Measurements from ENCODE around the gene MRAS.

MRAS gene

DNA sequence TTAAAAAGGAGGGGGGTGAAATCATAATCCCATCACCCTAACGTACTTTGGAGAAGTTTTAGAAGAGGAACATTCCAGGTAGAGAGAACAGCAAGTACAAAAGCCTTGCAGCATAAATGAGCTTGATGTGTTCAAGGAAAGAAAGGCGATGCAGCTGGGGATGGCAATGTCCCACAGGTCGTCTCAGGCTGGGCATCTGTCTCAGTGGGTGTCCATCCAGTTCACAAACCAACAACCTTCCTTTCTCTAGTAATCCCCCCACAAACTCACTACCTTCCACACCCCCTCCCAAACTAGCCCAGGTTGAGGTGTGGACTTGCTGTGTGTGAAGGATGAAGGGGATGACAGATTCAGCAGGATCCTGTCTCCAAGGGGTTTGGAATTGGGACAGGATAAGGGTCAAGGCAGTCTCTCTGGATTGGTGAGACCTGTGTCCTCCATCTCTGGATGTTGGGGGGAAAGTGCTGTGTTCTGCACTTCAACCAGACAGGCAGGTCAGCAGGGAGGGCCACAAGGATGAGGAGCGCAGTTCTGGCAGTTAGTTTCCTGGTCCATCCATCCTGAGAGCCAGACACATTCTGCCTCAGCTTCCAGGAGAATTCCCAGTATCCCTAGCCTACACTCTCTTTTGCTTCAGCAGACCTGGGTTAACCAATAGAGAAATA lies 84.3 kb downstream of the MRAS start:
- CTCF ChIA-PET: interaction anchor here (0.6 to 1.5 kb wide), 2 partner anchors 15 to 161 kb away, joined by 4 to 5 read pairs; partner anchors contain the start of gene CEP70
- Histone ChIP-seq H3K4me3 (ENCODE audit: low read depth, low read length) (no peak overlapping the region), H3K27ac (ENCODE audit: extremely low read depth, low read depth, low read length) (no peak overlapping the region), H3K4me1 (ENCODE audit: control insufficient read depth, insufficient read depth, low read length) (no peaks in the 10 kb centered on the region), H3K9me3 (ENCODE audit: control insufficient read depth, insufficient read depth, low read depth, low read length) (no peaks in the 10 kb centered on the region), H3K36me3 (ENCODE audit: control insufficient read depth in 2 of 2, insufficient read depth in 1 of 2, low read length in 2 of 2) (no peaks in the 10 kb centered on the region)
- TF ChIP-seq OVOL3 (tag by site-specific recombination; IDR thresholded peaks at IDR 0.05): no peak
- POLR2A ChIA-PET: no interaction called here

GRCh38 chr3:138433892-138434275 lies 85.5 kb downstream of the MRAS start:
- Histone ChIP-seq H3K9me3 (ENCODE audit: control insufficient read depth, insufficient read depth, low read depth, low read length) (no peaks in the 10 kb centered on the region), H3K4me1 (ENCODE audit: control insufficient read depth, insufficient read depth, low read length) (no peaks in the 10 kb centered on the region), H3K27ac (ENCODE audit: extremely low read depth, low read depth, low read length) (no peak overlapping the region), H3K4me3 (ENCODE audit: low read depth, low read length) (no peak overlapping the region), H3K36me3 (ENCODE audit: control insufficient read depth in 2 of 2, insufficient read depth in 1 of 2, low read length in 2 of 2) (no peaks in the 10 kb centered on the region)
- POLR2A ChIA-PET: no interaction called here
- CTCF ChIA-PET: interaction anchor here (1.3 to 1.5 kb wide), 2 partner anchors 16 to 502 kb away, joined by 3 to 5 read pairs; no protein-coding TSS in a partner anchor
- no peak for TF ChIP-seq ZNF626 (tag by site-specific recombination; IDR thresholded peaks at IDR 0.05)
- TF ChIP-seq, protein P1, sequence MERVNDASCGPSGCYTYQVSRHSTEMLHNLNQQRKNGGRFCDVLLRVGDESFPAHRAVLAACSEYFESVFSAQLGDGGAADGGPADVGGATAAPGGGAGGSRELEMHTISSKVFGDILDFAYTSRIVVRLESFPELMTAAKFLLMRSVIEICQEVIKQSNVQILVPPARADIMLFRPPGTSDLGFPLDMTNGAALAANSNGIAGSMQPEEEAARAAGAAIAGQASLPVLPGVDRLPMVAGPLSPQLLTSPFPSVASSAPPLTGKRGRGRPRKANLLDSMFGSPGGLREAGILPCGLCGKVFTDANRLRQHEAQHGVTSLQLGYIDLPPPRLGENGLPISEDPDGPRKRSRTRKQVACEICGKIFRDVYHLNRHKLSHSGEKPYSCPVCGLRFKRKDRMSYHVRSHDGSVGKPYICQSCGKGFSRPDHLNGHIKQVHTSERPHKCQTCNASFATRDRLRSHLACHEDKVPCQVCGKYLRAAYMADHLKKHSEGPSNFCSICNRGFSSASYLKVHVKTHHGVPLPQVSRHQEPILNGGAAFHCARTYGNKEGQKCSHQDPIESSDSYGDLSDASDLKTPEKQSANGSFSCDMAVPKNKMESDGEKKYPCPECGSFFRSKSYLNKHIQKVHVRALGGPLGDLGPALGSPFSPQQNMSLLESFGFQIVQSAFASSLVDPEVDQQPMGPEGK (tag by site-specific recombination; IDR thresholded peaks at IDR 0.05): no peak
- no peak for TF ChIP-seq ZNF785 (tag by site-specific recombination; IDR thresholded peaks at IDR 0.05)
- TF ChIP-seq ZBTB8A (tag by site-specific recombination; IDR thresholded peaks at IDR 0.05): no peak
- TF ChIP-seq SCRT1 (tag by site-specific recombination; IDR thresholded peaks at IDR 0.05; ENCODE audit: borderline replicate concordance): no peak
- TF ChIP-seq, protein P2, sequence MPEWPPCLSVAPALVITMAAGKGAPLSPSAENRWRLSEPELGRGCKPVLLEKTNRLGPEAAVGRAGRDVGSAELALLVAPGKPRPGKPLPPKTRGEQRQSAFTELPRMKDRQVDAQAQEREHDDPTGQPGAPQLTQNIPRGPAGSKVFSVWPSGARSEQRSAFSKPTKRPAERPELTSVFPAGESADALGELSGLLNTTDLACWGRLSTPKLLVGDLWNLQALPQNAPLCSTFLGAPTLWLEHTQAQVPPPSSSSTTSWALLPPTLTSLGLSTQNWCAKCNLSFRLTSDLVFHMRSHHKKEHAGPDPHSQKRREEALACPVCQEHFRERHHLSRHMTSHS (tag by site-specific recombination; IDR thresholded peaks at IDR 0.05): no peak
- TF ChIP-seq ZNF366 (tag by site-specific recombination; conservative IDR thresholded peaks at IDR 0.05): no peak
- TF ChIP-seq ZNF555 (tag by site-specific recombination; conservative IDR thresholded peaks at IDR 0.05): no peak
- TF ChIP-seq ZNF174 (tag by site-specific recombination; IDR thresholded peaks at IDR 0.05): no peak
- TF ChIP-seq ZNF24 (tag by site-specific recombination; IDR thresholded peaks at IDR 0.05): no peak
- no peak for TF ChIP-seq HOXA7 (CRISPR knock-in tag; IDR thresholded peaks at IDR 0.05; ENCODE audit: borderline replicate concordance)
- no peak for TF ChIP-seq ZNF792 (tag by site-specific recombination; IDR thresholded peaks at IDR 0.05)
- no peak for TF ChIP-seq PRDM4 (tag by site-specific recombination; IDR thresholded peaks at IDR 0.05)
- TF ChIP-seq ZNF623 (tag by site-specific recombination; IDR thresholded peaks at IDR 0.05): no peak
- no peak for TF ChIP-seq ZNF830 (tag by site-specific recombination; IDR thresholded peaks at IDR 0.05; ENCODE audit: low read depth)
- TF ChIP-seq, protein P3, sequence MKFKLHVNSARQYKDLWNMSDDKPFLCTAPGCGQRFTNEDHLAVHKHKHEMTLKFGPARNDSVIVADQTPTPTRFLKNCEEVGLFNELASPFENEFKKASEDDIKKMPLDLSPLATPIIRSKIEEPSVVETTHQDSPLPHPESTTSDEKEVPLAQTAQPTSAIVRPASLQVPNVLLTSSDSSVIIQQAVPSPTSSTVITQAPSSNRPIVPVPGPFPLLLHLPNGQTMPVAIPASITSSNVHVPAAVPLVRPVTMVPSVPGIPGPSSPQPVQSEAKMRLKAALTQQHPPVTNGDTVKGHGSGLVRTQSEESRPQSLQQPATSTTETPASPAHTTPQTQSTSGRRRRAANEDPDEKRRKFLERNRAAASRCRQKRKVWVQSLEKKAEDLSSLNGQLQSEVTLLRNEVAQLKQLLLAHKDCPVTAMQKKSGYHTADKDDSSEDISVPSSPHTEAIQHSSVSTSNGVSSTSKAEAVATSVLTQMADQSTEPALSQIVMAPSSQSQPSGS (tag by site-specific recombination; IDR thresholded peaks at IDR 0.05; ENCODE audit: low read depth): no peak
- TF ChIP-seq, protein P4, sequence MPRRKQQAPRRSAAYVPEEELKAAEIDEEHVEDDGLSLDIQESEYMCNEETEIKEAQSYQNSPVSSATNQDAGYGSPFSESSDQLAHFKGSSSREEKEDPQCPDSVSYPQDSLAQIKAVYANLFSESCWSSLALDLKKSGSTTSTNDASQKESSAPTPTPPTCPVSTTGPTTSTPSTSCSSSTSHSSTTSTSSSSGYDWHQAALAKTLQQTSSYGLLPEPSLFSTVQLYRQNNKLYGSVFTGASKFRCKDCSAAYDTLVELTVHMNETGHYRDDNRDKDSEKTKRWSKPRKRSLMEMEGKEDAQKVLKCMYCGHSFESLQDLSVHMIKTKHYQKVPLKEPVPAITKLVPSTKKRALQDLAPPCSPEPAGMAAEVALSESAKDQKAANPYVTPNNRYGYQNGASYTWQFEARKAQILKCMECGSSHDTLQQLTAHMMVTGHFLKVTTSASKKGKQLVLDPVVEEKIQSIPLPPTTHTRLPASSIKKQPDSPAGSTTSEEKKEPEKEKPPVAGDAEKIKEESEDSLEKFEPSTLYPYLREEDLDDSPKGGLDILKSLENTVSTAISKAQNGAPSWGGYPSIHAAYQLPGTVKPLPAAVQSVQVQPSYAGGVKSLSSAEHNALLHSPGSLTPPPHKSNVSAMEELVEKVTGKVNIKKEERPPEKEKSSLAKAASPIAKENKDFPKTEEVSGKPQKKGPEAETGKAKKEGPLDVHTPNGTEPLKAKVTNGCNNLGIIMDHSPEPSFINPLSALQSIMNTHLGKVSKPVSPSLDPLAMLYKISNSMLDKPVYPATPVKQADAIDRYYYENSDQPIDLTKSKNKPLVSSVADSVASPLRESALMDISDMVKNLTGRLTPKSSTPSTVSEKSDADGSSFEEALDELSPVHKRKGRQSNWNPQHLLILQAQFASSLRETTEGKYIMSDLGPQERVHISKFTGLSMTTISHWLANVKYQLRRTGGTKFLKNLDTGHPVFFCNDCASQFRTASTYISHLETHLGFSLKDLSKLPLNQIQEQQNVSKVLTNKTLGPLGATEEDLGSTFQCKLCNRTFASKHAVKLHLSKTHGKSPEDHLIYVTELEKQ (tag by site-specific recombination; IDR thresholded peaks at IDR 0.05; ENCODE audit: borderline replicate concordance): no peak
- no peak for TF ChIP-seq ZNF10 (tag by site-specific recombination; IDR thresholded peaks at IDR 0.05)
- no peak for TF ChIP-seq ZNF658 (tag by site-specific recombination; IDR thresholded peaks at IDR 0.05)

Measured in HEK293 (cell line).